Measurements from ENCODE around the gene SLC15A4. TPM values are rescaled to one million over a fixed set of nuclear protein-coding genes. Genes with fewer than 3 reads are reported as not detected.
A peak's percentile ranks its signal among the peaks of the same experiment; 100 is the strongest.

The SLC15A4 gene
- total and polyA plus RNA-seq, 2 of the 13 experiments (the other 11 are each of a cell fraction or from before 2014, with no cell fraction given): 17.3 to 22.7 TPM

- no peak for TF ChIP-seq CREBL2 (CRISPR knock-in tag; IDR thresholded peaks at IDR 0.05; ENCODE audit: borderline replicate concordance)
- no peak for TF ChIP-seq ZSCAN29 (CRISPR knock-in tag; conservative IDR thresholded peaks at IDR 0.05)
- TF ChIP-seq, protein P1, sequence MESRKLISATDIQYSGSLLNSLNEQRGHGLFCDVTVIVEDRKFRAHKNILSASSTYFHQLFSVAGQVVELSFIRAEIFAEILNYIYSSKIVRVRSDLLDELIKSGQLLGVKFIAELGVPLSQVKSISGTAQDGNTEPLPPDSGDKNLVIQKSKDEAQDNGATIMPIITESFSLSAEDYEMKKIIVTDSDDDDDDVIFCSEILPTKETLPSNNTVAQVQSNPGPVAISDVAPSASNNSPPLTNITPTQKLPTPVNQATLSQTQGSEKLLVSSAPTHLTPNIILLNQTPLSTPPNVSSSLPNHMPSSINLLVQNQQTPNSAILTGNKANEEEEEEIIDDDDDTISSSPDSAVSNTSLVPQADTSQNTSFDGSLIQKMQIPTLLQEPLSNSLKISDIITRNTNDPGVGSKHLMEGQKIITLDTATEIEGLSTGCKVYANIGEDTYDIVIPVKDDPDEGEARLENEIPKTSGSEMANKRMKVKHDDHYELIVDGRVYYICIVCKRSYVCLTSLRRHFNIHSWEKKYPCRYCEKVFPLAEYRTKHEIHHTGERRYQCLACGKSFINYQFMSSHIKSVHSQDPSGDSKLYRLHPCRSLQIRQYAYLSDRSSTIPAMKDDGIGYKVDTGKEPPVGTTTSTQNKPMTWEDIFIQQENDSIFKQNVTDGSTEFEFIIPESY (CRISPR knock-in tag; IDR thresholded peaks at IDR 0.05): no peak
- TF ChIP-seq, protein P2, sequence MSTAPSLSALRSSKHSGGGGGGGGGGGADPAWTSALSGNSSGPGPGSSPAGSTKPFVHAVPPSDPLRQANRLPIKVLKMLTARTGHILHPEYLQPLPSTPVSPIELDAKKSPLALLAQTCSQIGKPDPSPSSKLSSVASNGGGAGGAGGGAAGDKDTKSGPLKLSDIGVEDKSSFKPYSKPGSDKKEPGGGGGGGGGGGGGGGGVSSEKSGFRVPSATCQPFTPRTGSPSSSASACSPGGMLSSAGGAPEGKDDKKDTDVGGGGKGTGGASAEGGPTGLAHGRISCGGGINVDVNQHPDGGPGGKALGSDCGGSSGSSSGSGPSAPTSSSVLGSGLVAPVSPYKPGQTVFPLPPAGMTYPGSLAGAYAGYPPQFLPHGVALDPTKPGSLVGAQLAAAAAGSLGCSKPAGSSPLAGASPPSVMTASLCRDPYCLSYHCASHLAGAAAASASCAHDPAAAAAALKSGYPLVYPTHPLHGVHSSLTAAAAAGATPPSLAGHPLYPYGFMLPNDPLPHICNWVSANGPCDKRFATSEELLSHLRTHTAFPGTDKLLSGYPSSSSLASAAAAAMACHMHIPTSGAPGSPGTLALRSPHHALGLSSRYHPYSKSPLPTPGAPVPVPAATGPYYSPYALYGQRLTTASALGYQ (CRISPR knock-in tag; IDR thresholded peaks at IDR 0.05): no peak
- no peak for TF ChIP-seq DBP (CRISPR knock-in tag; IDR thresholded peaks at IDR 0.05; ENCODE audit: not compliant biosample characterization)
These were observed 9.7 kb upstream of the SLC15A4 start (continued) for GRCh38 chr12:128833418-128833817.

GRCh38 chr12:128830505-128830893 lies 6.7 kb upstream of the SLC15A4 start:
- Histone ChIP-seq H3K79me2 (ENCODE audit: insufficient read depth, low read length) (no peaks in the 10 kb centered on the region), H2AFZ (ENCODE audit: low read length) (no peak overlapping the region), H3K9me3 (ENCODE audit: low read length) (peaks cover 4% of the 10 kb centered on the region; the same call in 1 of the 2 replicates), H4K20me1 (ENCODE audit: insufficient read depth, low read length) (no peaks in the 10 kb centered on the region), H3K4me2 (ENCODE audit: low read depth, low read length) (no peak overlapping the region), H3K27ac (ENCODE audit: extremely low read length, insufficient read depth, low read length) (no peak overlapping the region), H3K36me3 (replicated peaks in 1 of 2; ENCODE audit: control insufficient read depth in 1 of 2, insufficient read depth in 2 of 2, low read length in 2 of 2) (no peaks in the 10 kb centered on the region), H3K4me3 (replicated peaks in 1 of 3; ENCODE audit: insufficient read depth in 1 of 3, low read depth in 2 of 3, low read length in 3 of 3) (no peak overlapping the region), H3K9ac (ENCODE audit: insufficient read depth, low read depth, low read length) (no peak overlapping the region), H3K4me1 (ENCODE audit: insufficient read depth, low read length) (no peaks in the 10 kb centered on the region), H3K27me3 (ENCODE audit: control insufficient read depth in 1 of 2, insufficient read depth in 2 of 2, low read length in 2 of 2) (no peaks in the 10 kb centered on the region)
- no TSS peak for BruUV-seq (replicated peaks)
- 79% methylated on average over 7 of the region's 7 CpGs for WGBS (ENCODE audit: low lambda C conversion rate)
- intact Hi-C loops (cut with micrococcal nuclease; ENCODE audit: unreplicated experiment) (no loop called here), in situ Hi-C loops (cut with HindIII; ENCODE audit: extremely low pct_ligation_motif_present, low pct_unique_long_range_greater_than_20kb) (no loop called here)
- no peak for ATAC-seq
- FAIRE-seq: no peak
- TF ChIP-seq ZFP62 (CRISPR knock-in tag; IDR thresholded peaks at IDR 0.05): no peak
- TF ChIP-seq, protein P3, sequence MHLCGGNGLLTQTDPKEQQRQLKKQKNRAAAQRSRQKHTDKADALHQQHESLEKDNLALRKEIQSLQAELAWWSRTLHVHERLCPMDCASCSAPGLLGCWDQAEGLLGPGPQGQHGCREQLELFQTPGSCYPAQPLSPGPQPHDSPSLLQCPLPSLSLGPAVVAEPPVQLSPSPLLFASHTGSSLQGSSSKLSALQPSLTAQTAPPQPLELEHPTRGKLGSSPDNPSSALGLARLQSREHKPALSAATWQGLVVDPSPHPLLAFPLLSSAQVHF (CRISPR knock-in tag; IDR thresholded peaks at IDR 0.05): no peak
- peak; percentile 54 for TF ChIP-seq NFE2L2 (IDR thresholded peaks at IDR 0.05; ENCODE audit: low read length)
- no peak for TF ChIP-seq STAT5B (CRISPR knock-in tag; IDR thresholded peaks at IDR 0.05)
- no peak for TF ChIP-seq ZNF253 (CRISPR knock-in tag; IDR thresholded peaks at IDR 0.05; ENCODE audit: borderline replicate concordance)
- TF ChIP-seq, protein P4, sequence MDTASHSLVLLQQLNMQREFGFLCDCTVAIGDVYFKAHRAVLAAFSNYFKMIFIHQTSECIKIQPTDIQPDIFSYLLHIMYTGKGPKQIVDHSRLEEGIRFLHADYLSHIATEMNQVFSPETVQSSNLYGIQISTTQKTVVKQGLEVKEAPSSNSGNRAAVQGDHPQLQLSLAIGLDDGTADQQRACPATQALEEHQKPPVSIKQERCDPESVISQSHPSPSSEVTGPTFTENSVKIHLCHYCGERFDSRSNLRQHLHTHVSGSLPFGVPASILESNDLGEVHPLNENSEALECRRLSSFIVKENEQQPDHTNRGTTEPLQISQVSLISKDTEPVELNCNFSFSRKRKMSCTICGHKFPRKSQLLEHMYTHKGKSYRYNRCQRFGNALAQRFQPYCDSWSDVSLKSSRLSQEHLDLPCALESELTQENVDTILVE (CRISPR knock-in tag; IDR thresholded peaks at IDR 0.05): no peak
- TF ChIP-seq, protein P5, sequence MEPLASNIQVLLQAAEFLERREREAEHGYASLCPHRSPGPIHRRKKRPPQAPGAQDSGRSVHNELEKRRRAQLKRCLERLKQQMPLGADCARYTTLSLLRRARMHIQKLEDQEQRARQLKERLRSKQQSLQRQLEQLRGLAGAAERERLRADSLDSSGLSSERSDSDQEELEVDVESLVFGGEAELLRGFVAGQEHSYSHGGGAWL (CRISPR knock-in tag; IDR thresholded peaks at IDR 0.05): no peak
- TF ChIP-seq GFI1 (CRISPR knock-in tag; IDR thresholded peaks at IDR 0.05; ENCODE audit: borderline replicate concordance): no peak
- no peak for DNase-seq (ENCODE audit: low spot score)
- CTCF ChIA-PET (ENCODE audit: low intra/inter-chr PET ratio, low total read pairs): no interaction called here
- POLR2A ChIA-PET: no interaction called here
